Heart left ventricle (tissue), 13 donors: ENCODE data around the gene PLAC9.

Experiments
- POLR2A ChIP-seq, 2 donors: fragments of 450-650 bp; IDR thresholded peaks; one replicate each; pipeline ENCODE4 v1.6.1; 2017; ENCODE audit warnings: antibody characterized with exemption in 2 of 2, mild to moderate bottlenecking in 2 of 2, moderate library complexity in 2 of 2
- TF ChIP-seq, protein P1 (sequence below), 12 donors: fragments of 200-600 bp; sonication (generic) in 4 of 12; IDR thresholded peaks; one replicate each; pipeline versions ENCODE4 v1.5.0 to v1.8.0; 2018 to 2022; ENCODE audit warnings: antibody characterized with exemption in 12 of 12, mild to moderate bottlenecking in 5 of 12
- donor health status: ischemic (EF 13 %, LVEDD 7.1; RV severe dilation, severe dysfunction).
- donor health status: DM: no; HTN: yes; CAD: no.
- donor health status: DM: no; HTN: no; CAD: no.
- donor health status: ischemic (EF 25% LVEDD 6.9; RV normal size, moderate dysfunction).
- donor health status: ischemic (EF 25% LVEDD 5.7; RV mildly dilated, moderate dysfunction).
- donor health status: ischemic (EF 35%, LVEDD 5.7; RV mildly dilated, moderate dysfunction).
- donor health status: nonischemic (EF 11% LVEDD 7.7; RV severe dilation, severe dysfunction).
- donor health status: DM: yes; HTN: yes; CAD: no.
- donor health status: PGD.
- donor health status: ischemic (EF 29% LVEDD 5.4; RV normal size, mild dysfunction).
- donor health status: nonischemic (EF 23%, LVEDD 6.1; RV moderate dilation, normal function).

DNA sequence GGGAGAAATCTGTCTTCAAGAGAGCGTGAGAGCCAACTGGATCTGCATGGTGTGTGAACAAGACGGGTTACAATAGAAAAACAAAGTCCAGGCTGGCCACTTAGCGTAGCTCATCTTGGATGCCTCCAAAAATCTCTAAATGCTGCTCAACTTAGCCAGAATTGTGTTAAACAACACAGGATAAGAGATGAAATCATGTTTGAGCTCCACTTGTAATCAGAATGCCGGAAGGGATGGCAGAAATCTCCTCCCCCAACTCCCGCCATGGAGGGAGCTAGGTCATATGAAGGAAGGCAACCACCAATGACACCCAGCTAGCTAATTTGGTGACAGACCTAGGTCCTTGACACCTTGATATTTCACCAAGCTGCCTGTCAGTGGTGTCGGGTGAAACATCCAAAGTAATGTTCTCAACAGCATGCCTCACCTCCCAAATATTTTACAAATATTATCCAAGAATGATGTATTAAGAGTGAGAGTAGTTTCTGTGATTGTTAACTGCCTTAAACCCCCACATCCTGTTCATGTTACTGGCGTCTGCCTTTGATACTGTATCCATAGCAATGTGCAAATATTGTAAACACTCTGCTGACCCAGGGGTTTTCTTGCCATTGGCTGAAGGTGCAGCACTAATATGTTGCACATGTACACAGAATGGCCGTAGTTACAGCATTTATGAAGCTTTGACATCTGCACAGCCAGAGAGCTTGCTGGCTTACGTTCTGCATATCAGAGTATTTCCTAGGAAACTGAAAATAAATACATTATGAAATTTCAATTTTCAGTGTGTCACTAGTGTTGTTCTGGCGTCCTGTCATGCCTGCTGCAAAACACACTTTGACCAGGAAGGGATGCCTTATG is 28.2 kb upstream of the PLAC9 start:
- TF ChIP-seq, protein P1, sequence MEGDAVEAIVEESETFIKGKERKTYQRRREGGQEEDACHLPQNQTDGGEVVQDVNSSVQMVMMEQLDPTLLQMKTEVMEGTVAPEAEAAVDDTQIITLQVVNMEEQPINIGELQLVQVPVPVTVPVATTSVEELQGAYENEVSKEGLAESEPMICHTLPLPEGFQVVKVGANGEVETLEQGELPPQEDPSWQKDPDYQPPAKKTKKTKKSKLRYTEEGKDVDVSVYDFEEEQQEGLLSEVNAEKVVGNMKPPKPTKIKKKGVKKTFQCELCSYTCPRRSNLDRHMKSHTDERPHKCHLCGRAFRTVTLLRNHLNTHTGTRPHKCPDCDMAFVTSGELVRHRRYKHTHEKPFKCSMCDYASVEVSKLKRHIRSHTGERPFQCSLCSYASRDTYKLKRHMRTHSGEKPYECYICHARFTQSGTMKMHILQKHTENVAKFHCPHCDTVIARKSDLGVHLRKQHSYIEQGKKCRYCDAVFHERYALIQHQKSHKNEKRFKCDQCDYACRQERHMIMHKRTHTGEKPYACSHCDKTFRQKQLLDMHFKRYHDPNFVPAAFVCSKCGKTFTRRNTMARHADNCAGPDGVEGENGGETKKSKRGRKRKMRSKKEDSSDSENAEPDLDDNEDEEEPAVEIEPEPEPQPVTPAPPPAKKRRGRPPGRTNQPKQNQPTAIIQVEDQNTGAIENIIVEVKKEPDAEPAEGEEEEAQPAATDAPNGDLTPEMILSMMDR (IDR thresholded peaks at IDR 0.05) = no peak
- TF ChIP-seq POLR2A (IDR thresholded peaks at IDR 0.05) = no peak
